Glomerular visceral epithelial cell (primary cell): ENCODE data around the gene NELFB.

Experiments
- DNase-seq: peaks from one replicate; pipeline ENCODE4 v3.0.0-alpha.2; 2016; ENCODE audit errors: extremely low spot score

The NELFB gene

DNA sequence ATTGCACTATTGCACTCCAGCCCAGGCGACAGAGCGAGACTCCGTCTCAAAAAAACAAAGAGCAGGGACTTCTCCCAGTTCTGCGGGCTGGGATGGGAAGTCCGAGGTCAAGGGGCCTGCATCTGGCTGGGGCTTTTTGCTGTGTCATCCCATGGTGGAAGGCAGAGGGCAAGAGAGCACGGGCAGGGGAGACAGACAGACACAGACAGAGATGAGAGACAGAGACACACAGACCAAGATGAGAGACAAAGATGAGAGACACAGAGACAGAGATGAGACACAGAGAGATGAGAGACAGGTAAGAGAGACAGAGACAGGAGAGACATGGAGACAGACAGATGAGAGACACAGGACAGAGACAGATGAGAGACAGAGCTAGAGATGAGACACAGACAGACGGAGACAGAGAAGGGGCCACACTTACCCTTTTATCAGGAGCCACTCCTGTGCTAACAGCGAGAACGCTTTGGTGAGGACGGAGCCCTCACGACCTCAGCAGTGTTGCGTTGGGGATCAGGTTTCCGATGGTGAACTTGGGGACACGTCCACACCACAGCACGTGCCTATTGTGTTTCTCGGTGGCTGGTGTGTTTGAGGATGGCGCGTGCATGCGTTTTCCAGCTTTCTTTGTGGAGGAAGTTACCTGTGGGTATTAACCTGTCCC is 13.5 kb downstream of the NELFB start:
- no peak for DNase-seq

- no peak for DNase-seq
These were observed 14.2 kb downstream of the NELFB start for GRCh38 chr9:137269231-137269772.

- DNase-seq = no peak
These were observed 16.0 kb downstream of the NELFB start for GRCh38 chr9:137270929-137271695.

- DNase-seq = no peak
These were observed 16.6 kb downstream of the NELFB start for GRCh38 chr9:137271696-137272076.

DNA sequence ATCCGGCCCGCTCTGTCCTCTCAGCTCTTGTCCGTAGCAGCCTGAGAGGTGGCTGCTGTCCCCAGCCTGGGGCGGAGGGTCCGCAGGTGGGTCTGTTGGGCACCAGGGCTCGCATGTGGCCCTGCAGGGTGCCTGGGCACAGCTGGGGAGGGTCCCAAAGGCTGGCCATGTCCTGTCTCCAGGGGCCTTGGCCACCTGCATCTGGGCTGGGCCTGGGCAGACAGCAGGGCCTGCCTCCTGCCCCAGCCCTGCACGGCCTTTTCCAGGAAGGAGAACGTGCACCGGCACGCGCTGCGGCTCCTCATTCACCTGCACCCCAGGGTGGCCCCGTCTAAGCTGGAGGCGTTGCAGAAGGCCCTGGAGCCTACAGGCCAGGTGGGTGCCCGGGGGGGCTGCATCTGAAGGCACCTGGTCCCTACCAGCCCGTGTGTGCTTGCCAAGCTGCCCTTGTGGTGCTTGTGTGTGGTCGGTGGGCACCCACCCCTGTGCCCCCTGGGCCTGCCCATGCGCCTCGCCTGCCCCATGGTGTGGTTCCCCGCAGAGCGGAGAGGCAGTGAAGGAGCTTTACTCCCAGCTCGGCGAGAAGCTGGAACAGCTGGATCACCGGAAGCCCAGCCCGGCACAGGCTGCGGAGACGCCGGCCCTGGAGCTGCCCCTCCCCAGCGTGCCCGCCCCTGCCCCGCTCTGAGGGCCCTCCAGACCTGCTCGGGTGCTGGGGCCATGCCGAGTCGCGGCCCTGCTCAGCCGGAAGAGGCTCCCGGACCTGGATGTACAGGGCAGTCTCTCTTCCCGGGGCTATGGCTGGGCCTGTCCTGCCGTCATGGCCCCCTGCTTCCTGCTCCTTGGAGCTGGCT is 17.3 kb downstream of the NELFB start:
- DNase-seq = no peak

DNA sequence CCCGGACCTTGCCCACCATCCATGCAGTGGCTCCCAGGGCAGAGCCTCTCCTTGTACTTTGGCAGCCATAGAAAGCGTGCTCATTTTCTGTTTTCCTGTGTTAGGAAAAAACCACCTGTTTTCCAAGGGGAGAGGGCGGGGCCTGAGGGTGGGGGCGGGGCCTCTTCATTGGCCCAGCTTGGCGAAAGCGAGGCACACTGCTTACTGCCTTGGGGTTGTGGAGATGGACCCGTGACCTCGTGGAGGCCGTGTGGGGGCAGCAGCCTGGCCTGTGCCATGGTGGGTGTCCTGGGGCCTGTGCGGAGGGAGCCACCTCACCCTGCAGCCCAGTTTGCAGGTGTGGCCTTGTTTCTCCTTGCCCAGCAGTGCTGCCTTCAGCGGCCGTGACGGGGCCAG is 18.0 kb downstream of the NELFB start:
- DNase-seq = no peak

DNA sequence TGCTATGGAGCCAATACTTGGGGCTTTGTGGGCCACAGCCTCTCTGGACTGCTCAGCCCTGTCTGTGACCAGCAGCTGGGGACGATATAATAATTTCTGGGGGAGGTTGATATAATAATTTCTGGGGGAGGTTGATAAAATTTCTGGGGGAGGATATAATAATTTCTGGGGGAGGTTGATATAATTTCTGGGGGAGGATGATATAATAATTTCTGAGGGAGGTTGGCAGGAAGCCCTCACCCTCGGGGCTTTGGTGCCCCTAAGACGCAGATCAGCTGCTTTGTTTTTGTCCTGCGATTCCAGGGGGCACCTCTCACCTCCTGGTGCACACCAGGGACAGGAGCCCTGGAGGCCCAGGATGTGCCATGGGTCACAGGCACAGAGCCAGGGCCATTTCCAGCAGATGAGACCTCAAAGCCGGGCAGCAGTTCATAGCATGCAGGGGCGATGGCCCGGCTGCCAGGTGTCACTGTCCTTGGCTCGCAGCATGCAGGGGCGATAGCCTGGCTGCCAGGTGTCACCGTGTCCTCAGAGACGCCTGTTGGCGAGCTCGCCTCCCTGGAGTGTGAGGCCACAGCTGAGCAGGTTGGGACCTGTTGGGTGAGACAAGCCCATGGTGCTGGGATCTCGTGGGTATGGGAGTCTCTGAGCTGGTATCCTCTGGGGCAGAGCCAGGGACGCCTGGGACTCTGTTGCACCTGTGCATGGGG is 18.6 kb downstream of the NELFB start:
- no peak for DNase-seq

GRCh38 chr9:137275203-137275587 is 20.1 kb downstream of the NELFB start:
- DNase-seq = no peak

DNA sequence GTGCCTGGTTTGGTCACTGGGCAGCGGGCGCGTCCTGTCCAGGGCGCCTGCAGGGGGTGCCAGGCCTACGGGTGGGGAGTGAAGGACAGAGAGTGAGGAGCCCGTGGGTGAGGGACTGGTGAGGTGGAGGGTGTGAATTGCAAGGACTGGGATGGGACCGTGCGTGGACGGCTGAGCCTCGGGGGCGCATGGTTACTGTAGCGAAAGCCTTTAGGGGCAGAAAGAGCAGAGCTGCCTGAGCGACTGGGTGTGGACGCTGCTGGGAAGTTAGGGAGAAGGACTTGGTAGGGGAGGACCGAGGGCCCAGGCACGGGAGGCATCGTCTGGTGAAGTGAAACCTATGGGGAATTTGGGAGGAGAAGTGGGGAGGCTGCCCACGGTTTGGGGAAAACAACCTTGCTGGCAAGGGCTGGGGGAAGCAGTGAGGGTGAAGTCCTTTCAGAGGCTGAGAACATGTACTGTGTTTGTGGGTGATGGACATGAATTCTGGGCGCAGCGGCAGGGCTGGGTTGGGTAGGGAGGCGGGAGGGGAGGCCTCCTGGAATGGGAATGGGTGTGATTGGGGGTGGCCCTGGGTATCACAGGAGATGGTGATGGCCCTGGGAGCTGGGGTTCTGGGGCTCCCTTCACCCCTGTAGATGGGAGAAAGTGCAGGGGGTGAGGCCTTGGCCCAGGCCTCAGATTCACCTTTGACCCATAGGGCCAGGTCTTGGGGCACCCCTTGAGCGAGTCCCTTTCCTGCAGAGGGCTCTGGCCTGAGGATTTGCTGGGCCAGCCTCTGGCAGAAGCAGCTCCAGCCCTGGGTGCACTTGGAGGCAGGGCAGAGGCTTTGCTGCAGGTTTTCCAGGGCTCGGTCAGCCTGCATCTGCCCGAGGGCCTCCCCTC is 20.7 kb downstream of the NELFB start:
- DNase-seq = no peak

DNA sequence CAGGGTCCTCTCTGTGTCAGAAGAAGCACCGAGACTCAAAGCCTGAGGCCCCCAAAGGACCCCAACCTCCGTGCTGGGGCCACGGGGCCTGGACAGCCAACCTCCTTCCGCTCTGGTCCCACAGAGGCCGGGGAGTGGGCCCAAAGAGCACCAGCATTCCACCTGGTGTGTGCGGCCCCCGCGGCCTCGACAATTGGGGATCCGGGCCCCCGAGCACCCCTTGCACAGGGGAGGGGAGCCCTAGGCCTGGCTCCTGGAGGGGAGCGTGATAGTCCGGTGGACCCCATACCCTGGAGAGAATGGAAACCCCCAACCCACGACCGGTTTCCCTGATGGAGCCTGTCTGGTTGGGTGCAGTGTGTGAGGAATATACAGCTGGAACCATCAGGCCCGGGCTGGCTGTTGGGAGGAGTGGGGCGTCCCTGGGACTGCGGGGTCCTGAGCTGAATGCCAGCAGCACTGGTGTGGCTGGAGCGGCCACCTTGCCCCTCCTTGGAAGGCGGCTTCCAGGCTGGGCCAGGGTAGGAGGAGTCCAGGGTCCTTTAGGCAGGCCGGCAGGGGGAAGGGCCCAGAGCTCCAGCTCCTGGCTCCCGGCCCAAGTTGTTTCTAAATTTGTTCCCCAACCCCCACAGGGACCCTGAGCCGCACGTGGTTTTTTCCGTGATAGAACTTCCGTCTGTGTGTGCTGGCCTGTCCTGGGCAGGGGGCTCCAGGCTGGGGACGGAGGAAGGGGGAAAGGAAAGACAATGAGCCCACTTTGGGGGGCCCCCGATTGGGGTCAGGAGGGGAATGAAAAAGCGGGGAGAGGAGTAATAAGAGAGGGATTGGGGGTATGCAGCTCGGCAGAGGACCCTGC is 21.6 kb downstream of the NELFB start:
- DNase-seq = peak; percentile 52

DNA sequence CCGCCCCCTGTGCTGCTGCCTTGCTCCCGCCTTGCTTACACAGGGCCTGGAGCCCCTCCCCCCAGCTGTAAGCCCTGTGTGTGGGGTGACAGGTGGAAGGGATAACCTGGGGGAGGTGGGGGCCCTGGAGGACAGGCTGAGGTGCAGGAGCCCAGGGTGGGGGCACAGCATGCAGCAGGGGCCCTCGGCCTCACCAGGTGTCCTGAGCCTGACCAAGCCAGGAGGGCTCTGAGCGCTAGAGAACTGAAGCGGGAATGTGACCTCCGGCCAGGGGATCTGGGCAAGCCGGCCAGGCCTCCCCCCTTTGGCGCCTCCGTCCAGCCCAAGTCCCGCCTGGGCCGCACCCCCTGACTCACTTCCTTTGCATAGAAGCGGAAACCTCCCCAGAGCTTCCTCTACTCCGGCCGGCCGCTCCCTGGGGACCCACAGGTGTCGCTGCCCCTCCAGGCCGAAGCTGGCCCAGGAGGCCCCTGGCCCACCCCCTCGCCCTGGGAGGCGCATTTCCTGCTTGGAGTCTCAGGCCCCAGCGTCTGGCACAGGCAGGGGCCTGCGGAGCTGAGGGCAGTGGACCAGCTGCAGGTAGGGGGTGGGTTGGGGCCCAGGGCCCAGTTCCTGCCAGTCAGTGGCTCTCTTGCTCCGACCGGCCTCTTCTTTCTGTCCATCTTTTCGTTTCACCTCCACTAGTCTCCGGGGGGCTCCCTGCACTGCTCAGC is 22.4 kb downstream of the NELFB start, which contains the start of gene TOR4A:
TSS of gene TOR4A (plus strand) at position 398 of the 713 bp plus-strand sequence. CDS start 964 bp downstream, outside the sequence.
- peak; percentile 96 for DNase-seq

DNA sequence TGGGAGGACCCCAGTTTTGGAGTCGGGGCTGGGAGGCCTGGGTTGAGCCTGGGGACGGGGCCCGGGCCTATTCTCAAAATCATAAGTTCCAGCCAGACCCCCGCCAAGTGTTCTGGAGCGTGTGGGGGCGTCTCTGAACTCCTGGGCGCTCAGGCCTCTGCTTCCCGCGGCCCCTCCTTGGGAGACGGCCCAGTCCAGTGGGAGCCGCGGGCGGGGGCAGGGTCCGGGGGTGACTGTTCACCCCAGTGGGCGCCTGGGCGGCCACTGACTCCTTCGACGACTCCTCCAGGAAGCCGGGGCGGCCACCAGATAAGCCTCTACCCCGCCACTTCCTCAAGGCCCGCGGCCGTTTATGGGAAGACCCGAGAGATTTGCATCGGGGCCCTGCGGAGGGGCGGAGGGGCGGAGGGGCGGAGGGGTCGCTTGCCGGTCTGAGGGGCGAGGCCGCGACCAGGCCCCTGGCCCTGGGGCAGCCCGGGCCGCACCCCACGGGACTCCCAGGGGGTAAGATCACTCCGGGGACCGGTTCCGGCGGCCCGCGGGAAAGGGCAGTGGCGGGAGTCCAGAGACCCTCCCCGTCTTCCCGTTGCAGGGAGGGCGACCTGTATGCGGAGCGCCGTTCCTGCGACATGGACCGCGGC is 23.1 kb downstream of the NELFB start:
- DNase-seq = peak; percentile 35

DNA sequence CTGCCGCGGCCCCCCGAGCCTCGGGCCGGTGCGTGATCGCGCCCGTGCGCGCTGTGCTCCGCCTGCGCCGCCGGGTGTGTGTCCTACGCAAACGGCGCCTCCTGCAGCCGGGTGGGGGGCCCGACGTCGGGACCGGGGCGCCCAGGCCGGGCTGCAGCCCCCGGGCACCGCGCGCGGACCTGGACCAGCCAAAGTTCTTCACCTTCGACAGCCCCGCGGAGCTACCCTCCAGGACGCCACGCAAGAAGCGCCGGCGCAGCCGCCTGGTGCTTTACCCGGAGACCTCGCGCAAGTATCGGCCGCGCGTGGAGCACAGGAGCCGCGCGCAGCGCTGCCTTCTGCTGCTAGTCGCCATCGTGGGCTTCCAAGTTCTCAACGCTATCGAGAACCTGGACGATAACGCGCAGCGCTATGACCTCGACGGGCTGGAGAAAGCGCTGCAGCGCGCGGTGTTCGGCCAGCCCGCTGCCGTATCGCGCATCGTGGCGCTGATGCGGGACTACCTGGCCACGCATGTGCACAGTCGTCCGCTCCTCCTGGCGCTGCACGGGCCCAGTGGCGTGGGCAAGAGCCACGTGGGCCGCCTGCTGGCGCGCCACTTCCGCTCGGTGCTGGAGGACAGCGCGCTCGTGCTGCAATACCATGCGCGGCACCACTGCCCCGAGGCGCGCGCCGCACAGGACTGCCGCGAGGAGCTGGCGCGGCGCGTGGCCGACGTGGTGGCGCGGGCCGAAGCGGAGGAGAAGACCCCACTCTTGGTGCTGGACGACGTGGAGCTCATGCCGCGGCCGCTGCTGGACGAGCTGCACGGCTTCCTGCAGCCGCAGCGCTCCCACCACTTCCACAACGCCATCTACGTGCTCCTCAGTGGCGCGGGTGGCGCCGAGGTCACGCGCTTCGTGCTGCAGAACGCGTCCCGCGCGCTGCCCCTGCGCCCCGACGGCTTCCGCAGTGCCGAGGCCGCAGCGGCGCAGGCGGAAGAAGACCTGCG is 23.9 kb downstream of the NELFB start:
- DNase-seq = no peak

DNA sequence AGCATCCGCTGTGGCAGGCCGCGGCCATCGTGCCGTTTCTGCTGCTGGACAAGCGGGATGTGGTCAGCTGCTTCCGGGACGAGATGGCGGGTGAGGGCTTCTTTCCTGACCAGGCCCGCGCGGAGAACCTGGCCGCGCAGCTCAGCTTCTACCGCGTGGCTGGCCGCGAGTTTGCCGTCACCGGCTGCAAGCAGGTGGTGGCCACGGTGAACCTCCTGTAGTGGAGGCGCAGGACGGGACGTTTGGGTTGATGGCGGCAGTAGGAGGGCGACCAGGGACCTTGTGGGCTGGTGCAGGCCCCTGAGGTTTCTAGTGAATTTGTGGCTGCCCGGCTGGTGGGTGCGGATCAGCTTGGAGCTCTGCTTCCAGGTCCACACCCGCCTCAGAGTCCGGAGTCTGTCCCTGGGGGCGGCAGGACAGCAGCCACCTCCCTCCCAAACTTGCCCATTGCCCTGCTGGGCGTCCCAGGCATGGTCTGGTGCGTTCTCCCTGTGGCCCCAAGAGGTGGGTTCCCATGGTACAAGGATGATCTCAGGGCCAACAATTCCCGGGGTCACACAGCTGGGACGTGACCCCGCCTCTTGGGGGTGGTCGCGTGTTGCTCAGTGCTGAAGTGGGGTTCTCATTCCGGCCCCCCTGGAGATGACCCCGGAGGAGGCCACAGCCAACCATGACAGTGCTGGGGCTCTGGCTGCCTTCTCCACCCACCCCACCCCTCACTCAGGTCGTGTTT is 24.8 kb downstream of the NELFB start:
- no peak for DNase-seq

DNA sequence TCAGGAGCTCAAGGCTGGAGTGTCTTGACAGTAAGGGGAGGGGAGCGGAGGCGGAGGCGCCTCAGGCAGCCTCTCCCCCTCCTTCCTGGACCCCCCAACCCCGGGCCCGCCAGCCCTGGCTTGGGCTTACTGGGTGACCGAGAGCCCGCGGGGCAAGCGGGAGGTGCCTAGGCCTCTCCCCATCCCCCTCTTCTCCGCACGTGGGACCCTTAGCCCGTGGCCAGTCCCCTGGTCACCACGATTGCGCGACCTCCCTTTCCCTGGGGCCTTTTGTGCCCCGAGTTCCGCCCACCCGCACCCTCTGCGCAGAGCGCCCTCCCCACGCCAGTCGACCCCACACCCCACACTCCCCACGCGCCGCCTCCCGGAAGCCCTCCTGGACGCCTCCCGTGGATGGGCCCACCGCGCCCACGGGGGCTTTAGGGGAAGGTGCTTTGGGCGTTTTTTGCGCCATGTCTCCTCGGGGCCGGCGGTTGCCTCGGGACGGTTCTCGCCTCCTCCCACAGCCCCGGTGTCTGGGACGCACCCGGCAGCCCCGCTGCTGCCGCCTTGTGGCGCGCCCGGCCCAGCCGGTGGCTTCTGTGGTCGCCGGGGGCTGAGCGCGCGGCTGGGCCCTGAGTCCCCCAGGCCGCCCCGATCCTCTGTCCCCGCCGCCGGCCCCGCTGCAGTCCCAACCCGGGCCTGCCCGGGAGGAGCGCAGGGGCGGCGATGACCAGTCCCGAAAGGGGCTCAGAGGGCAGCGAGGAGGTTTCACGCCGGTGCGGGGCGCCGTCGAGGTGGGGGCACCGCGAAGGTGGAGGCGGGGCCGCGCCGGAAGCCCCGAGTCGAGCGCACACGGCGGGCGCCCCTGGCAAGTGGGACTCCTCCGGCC is 25.6 kb downstream of the NELFB start:
- DNase-seq = no peak
